WTC11 (cell line): ENCODE data around the gene CLCA2. TPM values are rescaled to one million over a fixed set of nuclear protein-coding genes. Genes with fewer than 3 reads are reported as not detected.

Experiments used
- ATAC-seq: fragments of 200-7000 bp; cut with Tn5 transposase; 2 replicates; pipeline ENCODE4 v1.10.0; 2021; ENCODE audit warnings: mild to moderate bottlenecking, moderate library complexity
- CTCF ChIA-PET: fragments of 300-600 bp; sonication (Branson Sonifier 250); formaldehyde crosslinking; loops from one replicate; lab custom pipeline; 2021; ENCODE audit warnings: antibody characterized with exemption; lab: Charles Lee
- POLR2A ChIA-PET: fragments of 350-600 bp; sonication (Branson Sonifier 250); formaldehyde crosslinking; loops from one replicate; lab custom pipeline; 2021; ENCODE audit warnings: antibody characterized with exemption; lab: Charles Lee
- DNase-seq: peaks from one replicate; pipeline ENCODE4 v3.0.0; 2021; ENCODE audit warnings: low spot score
- H3K27ac Mint-ChIP-seq: 2 replicates; pipeline ENCODE4 v1.8.0; 2021; ENCODE audit warnings: mixed read lengths
- H3K27me3 Mint-ChIP-seq: 2 replicates; pipeline ENCODE4 v1.8.0; 2021; ENCODE audit warnings: low read depth, mild to moderate bottlenecking, moderate library complexity, mixed read lengths
- H3K36me3 Mint-ChIP-seq: 2 replicates; pipeline ENCODE4 v1.8.0; 2021; ENCODE audit warnings: mixed read lengths
- H3K4me1 Mint-ChIP-seq: 2 replicates; pipeline ENCODE4 v1.8.0; 2022; ENCODE audit warnings: mixed read lengths
- H3K4me3 Mint-ChIP-seq: 2 replicates; pipeline ENCODE4 v1.8.0; 2021; ENCODE audit warnings: mild to moderate bottlenecking, moderate library complexity, mixed read lengths
- H3K9me3 Mint-ChIP-seq: 2 replicates; pipeline ENCODE4 v1.8.0; 2021; ENCODE audit warnings: mixed read lengths
- ETV6 ChIP-seq: sonication (generic); formaldehyde crosslinking; IDR thresholded peaks from 2 replicates; pipeline ENCODE4 v1.8.1; 2022; ENCODE audit warnings: mild to moderate bottlenecking, missing genetic modification reagents
- FOXJ3 ChIP-seq: sonication (generic); formaldehyde crosslinking; IDR thresholded peaks from 2 replicates; pipeline ENCODE4 v1.9.0; 2021; ENCODE audit warnings: missing genetic modification reagents, mild to moderate bottlenecking, borderline replicate concordance
- GTF2I ChIP-seq: fragments of 250-450 bp; sonication (Bioruptor Pico); conservative IDR thresholded peaks from 2 replicates; pipeline ENCODE4 v1.4.0; 2021; ENCODE audit warnings: mild to moderate bottlenecking
- IRF2 ChIP-seq: sonication (generic); formaldehyde crosslinking; IDR thresholded peaks from 2 replicates; pipeline ENCODE4 v1.8.0; 2022; ENCODE audit warnings: low read depth, missing genetic modification reagents, borderline replicate concordance
- KAT7 ChIP-seq: sonication (generic); formaldehyde crosslinking; IDR thresholded peaks from 2 replicates; pipeline ENCODE4 v1.8.1; 2023; ENCODE audit warnings: missing genetic modification reagents, mild to moderate bottlenecking, borderline replicate concordance
- MXD4 ChIP-seq: fragments of 250-450 bp; sonication (Bioruptor Pico); IDR thresholded peaks from 2 replicates; pipeline ENCODE4 v1.8.0; 2021; ENCODE audit warnings: mild to moderate bottlenecking, moderate library complexity, borderline replicate concordance
- MYBL2 ChIP-seq: sonication (generic); formaldehyde crosslinking; IDR thresholded peaks from 2 replicates; pipeline ENCODE4 v1.8.1; 2023; ENCODE audit warnings: mild to moderate bottlenecking, moderate library complexity, missing genetic modification reagents
- OVOL2 ChIP-seq: fragments of 250-450 bp; sonication (Bioruptor Pico); IDR thresholded peaks from 2 replicates; pipeline ENCODE4 v1.9.0; 2021; ENCODE audit warnings: mild to moderate bottlenecking, borderline replicate concordance
- SOX15 ChIP-seq: fragments of 250-450 bp; sonication (Bioruptor Pico); IDR thresholded peaks from 2 replicates; pipeline ENCODE4 v1.9.0; 2021; ENCODE audit warnings: mild to moderate bottlenecking
- ZNF138 ChIP-seq: sonication (generic); formaldehyde crosslinking; conservative IDR thresholded peaks from 2 replicates; pipeline ENCODE4 v1.8.1; 2022; ENCODE audit warnings: mild to moderate bottlenecking, moderate library complexity, missing genetic modification reagents
- ZNF232 ChIP-seq: sonication (generic); formaldehyde crosslinking; IDR thresholded peaks from 2 replicates; pipeline ENCODE4 v1.8.0; 2022; ENCODE audit warnings: mild to moderate bottlenecking, missing genetic modification reagents
- ZNF423 ChIP-seq: fragments of 250-450 bp; sonication (Bioruptor Pico); IDR thresholded peaks from 2 replicates; pipeline ENCODE4 v2.1.2; 2022; ENCODE audit warnings: mild to moderate bottlenecking, moderate library complexity
- ZNF671 ChIP-seq: fragments of 250-450 bp; sonication (Bioruptor Pico); IDR thresholded peaks from 2 replicates; pipeline ENCODE4 v1.8.0; 2021; ENCODE audit warnings: mild to moderate bottlenecking
- total RNA-seq: library from RNA; stranded (reverse); gene quantifications from 3 replicates; pipeline ENCODE4 v1.2.3, GENCODE V29; 2021
- TF ChIP-seq, protein P1 (sequence below): fragments of 250-450 bp; sonication (Bioruptor Pico); IDR thresholded peaks from 2 replicates; pipeline ENCODE4 v1.8.0; 2021; ENCODE audit warnings: mild to moderate bottlenecking
- TF ChIP-seq, protein P2 (sequence below): sonication (generic); formaldehyde crosslinking; IDR thresholded peaks from 2 replicates; pipeline ENCODE4 v1.8.0; 2022; ENCODE audit warnings: mild to moderate bottlenecking, missing genetic modification reagents
- TF ChIP-seq, protein P3 (sequence below): sonication (generic); formaldehyde crosslinking; IDR thresholded peaks from 2 replicates; pipeline ENCODE4 v1.8.1; 2023; ENCODE audit warnings: mild to moderate bottlenecking, missing genetic modification reagents, moderate library complexity
- TF ChIP-seq, protein P4 (sequence below): fragments of 250-450 bp; sonication (Bioruptor Pico); IDR thresholded peaks from 2 replicates; pipeline ENCODE4 v1.9.0; 2021; ENCODE audit warnings: mild to moderate bottlenecking
- TF ChIP-seq, protein P5 (sequence below): sonication (generic); formaldehyde crosslinking; IDR thresholded peaks from 2 replicates; pipeline ENCODE4 v1.8.0; 2022; ENCODE audit warnings: mild to moderate bottlenecking, missing genetic modification reagents
- TF ChIP-seq, protein P6 (sequence below): fragments of 250-450 bp; sonication (Bioruptor Pico); IDR thresholded peaks from 2 replicates; pipeline ENCODE4 v1.9.0; 2021; ENCODE audit warnings: moderate library complexity, mild to moderate bottlenecking, inconsistent platforms, borderline replicate concordance

CLCA2 gene
- total RNA-seq, 1 experiment from 2014 or later: 0.07 TPM

DNA sequence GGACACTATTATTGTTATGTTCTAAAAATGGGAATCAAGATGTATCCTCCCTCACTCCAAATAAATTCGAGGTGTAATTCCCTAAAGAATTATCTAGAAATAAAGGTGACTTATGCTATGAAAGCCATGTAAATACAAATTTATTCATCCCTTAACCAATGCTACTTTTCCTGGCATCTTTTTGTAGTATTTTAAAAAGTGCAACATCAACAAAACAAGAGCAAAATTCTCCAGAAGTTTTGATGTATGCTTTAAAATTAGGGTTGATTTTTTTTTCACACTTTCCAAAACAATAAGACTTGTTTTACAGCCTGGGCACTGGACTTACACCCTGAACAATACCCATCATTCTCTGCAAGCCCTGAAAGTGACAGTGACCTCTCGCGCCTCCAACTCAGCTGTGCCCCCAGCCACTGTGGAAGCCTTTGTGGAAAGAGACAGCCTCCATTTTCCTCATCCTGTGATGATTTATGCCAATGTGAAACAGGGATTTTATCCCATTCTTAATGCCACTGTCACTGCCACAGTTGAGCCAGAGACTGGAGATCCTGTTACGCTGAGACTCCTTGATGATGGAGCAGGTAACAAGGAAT, 23.3 kb downstream of the CLCA2 start (continued):
- TF ChIP-seq FOXJ3: no peak
- TF ChIP-seq, protein P1, sequence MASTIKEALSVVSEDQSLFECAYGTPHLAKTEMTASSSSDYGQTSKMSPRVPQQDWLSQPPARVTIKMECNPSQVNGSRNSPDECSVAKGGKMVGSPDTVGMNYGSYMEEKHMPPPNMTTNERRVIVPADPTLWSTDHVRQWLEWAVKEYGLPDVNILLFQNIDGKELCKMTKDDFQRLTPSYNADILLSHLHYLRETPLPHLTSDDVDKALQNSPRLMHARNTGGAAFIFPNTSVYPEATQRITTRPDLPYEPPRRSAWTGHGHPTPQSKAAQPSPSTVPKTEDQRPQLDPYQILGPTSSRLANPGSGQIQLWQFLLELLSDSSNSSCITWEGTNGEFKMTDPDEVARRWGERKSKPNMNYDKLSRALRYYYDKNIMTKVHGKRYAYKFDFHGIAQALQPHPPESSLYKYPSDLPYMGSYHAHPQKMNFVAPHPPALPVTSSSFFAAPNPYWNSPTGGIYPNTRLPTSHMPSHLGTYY (CRISPR knock-in tag): no peak
- no peak for TF ChIP-seq ZNF423
- TF ChIP-seq, protein P2, sequence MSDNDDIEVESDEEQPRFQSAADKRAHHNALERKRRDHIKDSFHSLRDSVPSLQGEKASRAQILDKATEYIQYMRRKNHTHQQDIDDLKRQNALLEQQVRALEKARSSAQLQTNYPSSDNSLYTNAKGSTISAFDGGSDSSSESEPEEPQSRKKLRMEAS (CRISPR knock-in tag): no peak
- no peak for TF ChIP-seq ZNF138 (CRISPR knock-in tag)
- no peak for TF ChIP-seq ETV6 (CRISPR knock-in tag)

DNA sequence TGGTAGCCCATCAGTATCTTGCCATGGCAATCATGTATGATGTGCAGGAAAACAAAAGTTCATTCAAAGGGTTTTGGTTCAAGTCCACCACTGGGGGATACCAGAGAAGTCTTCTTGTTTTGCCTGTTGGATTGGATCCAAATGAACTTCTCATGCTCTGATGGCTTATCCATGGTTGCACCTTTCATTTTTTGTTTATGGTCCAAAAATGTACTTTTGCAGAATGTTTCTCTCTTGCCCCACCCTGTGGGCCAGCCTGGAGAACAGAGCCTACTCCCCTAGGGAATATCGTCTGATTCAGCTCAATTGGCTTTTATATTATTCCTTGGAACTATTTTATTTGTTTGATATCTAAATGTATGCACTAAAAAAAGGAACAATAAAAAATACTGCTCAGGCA, 24.7 kb downstream of the CLCA2 start:
- TF ChIP-seq ZNF423: no peak
- no peak for TF ChIP-seq ZNF232 (CRISPR knock-in tag)
- no peak for TF ChIP-seq IRF2 (CRISPR knock-in tag)
- no peak for TF ChIP-seq SOX15 (CRISPR knock-in tag)
- TF ChIP-seq, protein P3, sequence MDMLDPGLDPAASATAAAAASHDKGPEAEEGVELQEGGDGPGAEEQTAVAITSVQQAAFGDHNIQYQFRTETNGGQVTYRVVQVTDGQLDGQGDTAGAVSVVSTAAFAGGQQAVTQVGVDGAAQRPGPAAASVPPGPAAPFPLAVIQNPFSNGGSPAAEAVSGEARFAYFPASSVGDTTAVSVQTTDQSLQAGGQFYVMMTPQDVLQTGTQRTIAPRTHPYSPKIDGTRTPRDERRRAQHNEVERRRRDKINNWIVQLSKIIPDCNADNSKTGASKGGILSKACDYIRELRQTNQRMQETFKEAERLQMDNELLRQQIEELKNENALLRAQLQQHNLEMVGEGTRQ (CRISPR knock-in tag): no peak
- TF ChIP-seq MXD4 (CRISPR knock-in tag): no peak
- TF ChIP-seq, protein P4, sequence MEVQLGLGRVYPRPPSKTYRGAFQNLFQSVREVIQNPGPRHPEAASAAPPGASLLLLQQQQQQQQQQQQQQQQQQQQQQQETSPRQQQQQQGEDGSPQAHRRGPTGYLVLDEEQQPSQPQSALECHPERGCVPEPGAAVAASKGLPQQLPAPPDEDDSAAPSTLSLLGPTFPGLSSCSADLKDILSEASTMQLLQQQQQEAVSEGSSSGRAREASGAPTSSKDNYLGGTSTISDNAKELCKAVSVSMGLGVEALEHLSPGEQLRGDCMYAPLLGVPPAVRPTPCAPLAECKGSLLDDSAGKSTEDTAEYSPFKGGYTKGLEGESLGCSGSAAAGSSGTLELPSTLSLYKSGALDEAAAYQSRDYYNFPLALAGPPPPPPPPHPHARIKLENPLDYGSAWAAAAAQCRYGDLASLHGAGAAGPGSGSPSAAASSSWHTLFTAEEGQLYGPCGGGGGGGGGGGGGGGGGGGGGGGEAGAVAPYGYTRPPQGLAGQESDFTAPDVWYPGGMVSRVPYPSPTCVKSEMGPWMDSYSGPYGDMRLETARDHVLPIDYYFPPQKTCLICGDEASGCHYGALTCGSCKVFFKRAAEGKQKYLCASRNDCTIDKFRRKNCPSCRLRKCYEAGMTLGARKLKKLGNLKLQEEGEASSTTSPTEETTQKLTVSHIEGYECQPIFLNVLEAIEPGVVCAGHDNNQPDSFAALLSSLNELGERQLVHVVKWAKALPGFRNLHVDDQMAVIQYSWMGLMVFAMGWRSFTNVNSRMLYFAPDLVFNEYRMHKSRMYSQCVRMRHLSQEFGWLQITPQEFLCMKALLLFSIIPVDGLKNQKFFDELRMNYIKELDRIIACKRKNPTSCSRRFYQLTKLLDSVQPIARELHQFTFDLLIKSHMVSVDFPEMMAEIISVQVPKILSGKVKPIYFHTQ: no peak
- TF ChIP-seq MYBL2: no peak
- TF ChIP-seq, protein P1 (CRISPR knock-in tag): no peak
- no peak for TF ChIP-seq GTF2I
- TF ChIP-seq, protein P5, sequence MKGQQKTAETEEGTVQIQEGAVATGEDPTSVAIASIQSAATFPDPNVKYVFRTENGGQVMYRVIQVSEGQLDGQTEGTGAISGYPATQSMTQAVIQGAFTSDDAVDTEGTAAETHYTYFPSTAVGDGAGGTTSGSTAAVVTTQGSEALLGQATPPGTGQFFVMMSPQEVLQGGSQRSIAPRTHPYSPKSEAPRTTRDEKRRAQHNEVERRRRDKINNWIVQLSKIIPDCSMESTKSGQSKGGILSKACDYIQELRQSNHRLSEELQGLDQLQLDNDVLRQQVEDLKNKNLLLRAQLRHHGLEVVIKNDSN: no peak
- TF ChIP-seq OVOL2: no peak
- TF ChIP-seq, all 79 proteins: peak for 0
- ChIA-PET CTCF (no interaction called here), POLR2A (no interaction called here)
- Mint-ChIP-seq H3K27ac (no peak overlapping the region), H3K27me3 (no peaks in the 10 kb centered on the region), H3K4me1 (peaks cover 12% of the 10 kb centered on the region), H3K4me3 (no peak overlapping the region), H3K36me3 (no peaks in the 10 kb centered on the region), H3K9me3 (no peaks in the 10 kb centered on the region)
- no peak for ATAC-seq
- DNase-seq: no peak

DNA sequence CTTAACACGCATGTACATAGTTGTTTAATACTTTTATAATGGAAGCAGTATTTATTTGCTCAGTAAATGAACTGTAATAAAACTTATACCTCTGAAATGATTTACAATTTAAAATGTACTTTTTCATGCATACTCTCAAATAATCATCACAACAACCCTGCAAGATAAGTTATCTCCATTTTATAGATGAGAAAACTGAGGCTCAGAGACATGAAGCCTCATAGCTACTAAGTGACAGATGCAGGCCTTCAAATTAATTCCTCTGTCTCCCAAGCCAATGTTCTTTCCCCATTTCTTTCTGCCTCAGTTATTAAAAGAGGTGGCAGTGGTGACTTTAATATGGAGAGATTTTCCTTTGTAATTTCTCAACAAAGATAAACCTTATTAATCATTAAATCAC, 25.1 kb downstream of the CLCA2 start:
- ChIA-PET CTCF (no interaction called here), POLR2A (no interaction called here)
- no peak for DNase-seq
- H3K36me3 Mint-ChIP-seq: no peaks in the 10 kb centered on the region
- no peak for ATAC-seq
- no peak overlapping the region for H3K4me3 Mint-ChIP-seq
- H3K27ac Mint-ChIP-seq: no peak overlapping the region
- TF ChIP-seq, protein P6, sequence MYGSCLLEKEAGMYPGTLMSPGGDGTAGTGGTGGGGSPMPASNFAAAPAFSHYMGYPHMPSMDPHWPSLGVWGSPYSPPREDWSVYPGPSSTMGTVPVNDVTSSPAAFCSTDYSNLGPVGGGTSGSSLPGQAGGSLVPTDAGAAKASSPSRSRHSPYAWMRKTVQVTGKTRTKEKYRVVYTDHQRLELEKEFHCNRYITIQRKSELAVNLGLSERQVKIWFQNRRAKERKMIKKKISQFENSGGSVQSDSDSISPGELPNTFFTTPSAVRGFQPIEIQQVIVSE (CRISPR knock-in tag): no peak
- TF ChIP-seq KAT7 (CRISPR knock-in tag) (no peak), ZNF671 (CRISPR knock-in tag) (no peak)
- TF ChIP-seq, protein P5: no peak
- H3K9me3 Mint-ChIP-seq: no peaks in the 10 kb centered on the region
- peaks cover 16% of the 10 kb centered on the region for H3K4me1 Mint-ChIP-seq
- no peaks in the 10 kb centered on the region for H3K27me3 Mint-ChIP-seq
